ENCODE results near the gene PALLD.

DNA sequence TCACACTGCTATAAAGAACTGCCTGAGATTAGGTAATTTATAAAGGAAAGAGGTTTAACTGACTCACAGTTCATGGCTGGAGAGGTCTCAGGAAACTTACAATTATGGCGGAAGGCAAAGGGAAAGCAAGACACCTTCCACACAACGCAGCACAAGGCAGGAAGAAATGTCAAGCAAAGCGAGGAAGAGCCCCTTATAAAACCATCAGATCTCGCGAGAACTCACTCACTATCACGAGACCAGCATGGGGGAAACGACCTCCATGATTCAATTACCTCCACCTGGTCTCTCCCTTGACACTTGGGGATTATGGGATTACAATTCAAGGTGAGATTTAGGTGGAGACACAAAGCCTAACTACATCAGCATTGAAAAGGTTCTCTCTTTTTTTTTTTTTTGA lies 39.6 kb downstream of the PALLD start:
- TF ChIP-seq, protein P1, sequence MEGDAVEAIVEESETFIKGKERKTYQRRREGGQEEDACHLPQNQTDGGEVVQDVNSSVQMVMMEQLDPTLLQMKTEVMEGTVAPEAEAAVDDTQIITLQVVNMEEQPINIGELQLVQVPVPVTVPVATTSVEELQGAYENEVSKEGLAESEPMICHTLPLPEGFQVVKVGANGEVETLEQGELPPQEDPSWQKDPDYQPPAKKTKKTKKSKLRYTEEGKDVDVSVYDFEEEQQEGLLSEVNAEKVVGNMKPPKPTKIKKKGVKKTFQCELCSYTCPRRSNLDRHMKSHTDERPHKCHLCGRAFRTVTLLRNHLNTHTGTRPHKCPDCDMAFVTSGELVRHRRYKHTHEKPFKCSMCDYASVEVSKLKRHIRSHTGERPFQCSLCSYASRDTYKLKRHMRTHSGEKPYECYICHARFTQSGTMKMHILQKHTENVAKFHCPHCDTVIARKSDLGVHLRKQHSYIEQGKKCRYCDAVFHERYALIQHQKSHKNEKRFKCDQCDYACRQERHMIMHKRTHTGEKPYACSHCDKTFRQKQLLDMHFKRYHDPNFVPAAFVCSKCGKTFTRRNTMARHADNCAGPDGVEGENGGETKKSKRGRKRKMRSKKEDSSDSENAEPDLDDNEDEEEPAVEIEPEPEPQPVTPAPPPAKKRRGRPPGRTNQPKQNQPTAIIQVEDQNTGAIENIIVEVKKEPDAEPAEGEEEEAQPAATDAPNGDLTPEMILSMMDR (IDR thresholded peaks at IDR 0.05; ENCODE audit: low read length) = no peak
- no peak for TF ChIP-seq EZH2 (optimal IDR thresholded peaks at IDR 0.05; ENCODE audit: low read depth, low read length)
